K562 (cell line): ENCODE results near the gene GIMAP8. TPM values are rescaled to one million over a fixed set of nuclear protein-coding genes. Genes with fewer than 3 reads are reported as not detected.
A peak's percentile ranks its signal among the peaks of the same experiment; 100 is the strongest.

Experiments
- ATAC-seq: fragments of 200-7000 bp; cut with Tn5 transposase; 3 replicates; pipeline ENCODE4 v1.9.1; 2020; ENCODE audit warnings: moderate library complexity
- BruUV-seq: library from RNA; stranded (reverse); fragments of 400-500 nt; replicated peaks from 2 replicates; lab custom pipeline; 2021; lab: Mats Ljungman, UMichigan
- CTCF ChIA-PET: fragments of 300-600 bp; formaldehyde crosslinking; extraction: SDS; loops from one replicate; lab custom pipeline; 2021; ENCODE audit warnings: low intra/inter-chr PET ratio; lab: Yijun Ruan, JAX
- POLR2A ChIA-PET: fragments of 300-600, 350-650 bp; sonication (Branson Sonifier 250); formaldehyde crosslinking; extraction: SDS; loops from one replicate; lab custom pipeline; 2021; ENCODE audit warnings: antibody characterized with exemption, inconsistent platforms; lab: Yijun Ruan, JAX
- DNase-seq, 4 experiments: peaks; one replicate each; pipeline versions ENCODE4 v3.0.0 to v3.0.0-alpha.2; 2011 to 2018; ENCODE audit warnings: low spot score in 3 of 4, mixed read lengths in 3 of 4; ENCODE audit errors: extremely low read depth in 1 of 4
- FAIRE-seq: peaks from 2 replicates; lab custom pipeline; 2011; peaks lifted over from hg19 to GRCh38; lab: Jason Lieb, UNC
- H2AFZ ChIP-seq: 2 replicates; pipeline ENCODE4 v1.6.0; 2011; ENCODE audit warnings: low read depth, low read length, control low read depth, inconsistent platforms
- H3K27ac ChIP-seq: fragments of 200-600 bp; 3 replicates; pipeline ENCODE4 v1.8.0; 2011; ENCODE audit warnings: low read depth, mild to moderate bottlenecking, control low read depth, inconsistent platforms, low read length, moderate library complexity, mixed read lengths; ENCODE audit errors: extremely low read depth
- H3K27me3 ChIP-seq, 2 experiments: fragments of 300-600 bp in 1 of 2; 2 replicates in 1 of 2; 3 replicates in 1 of 2; pipeline versions ENCODE4 v1.6.0 to v1.8.0; 2011; ENCODE audit warnings: inconsistent platforms in 2 of 2, low read length in 2 of 2, mild to moderate bottlenecking in 1 of 2, mixed read lengths in 1 of 2, moderate library complexity in 1 of 2; ENCODE audit not compliant: control insufficient read depth in 2 of 2, insufficient read depth in 2 of 2
- H3K36me3 ChIP-seq: fragments of 300-600 bp; 3 replicates; pipeline ENCODE4 v1.8.0; 2011; ENCODE audit warnings: mild to moderate bottlenecking, low read length, inconsistent platforms; ENCODE audit not compliant: control insufficient read depth, insufficient read depth
- H3K4me1 ChIP-seq, 2 experiments: fragments of 200-600 bp in 1 of 2; replicated peaks in 1 of 2; 2 replicates in 1 of 2; 3 replicates in 1 of 2; pipeline versions ENCODE4 v1.5.1 to v1.8.0; 2011; ENCODE audit warnings: inconsistent platforms in 2 of 2, low read length in 2 of 2, mild to moderate bottlenecking in 1 of 2, mixed read lengths in 1 of 2, moderate library complexity in 1 of 2; ENCODE audit not compliant: control insufficient read depth in 2 of 2, insufficient read depth in 2 of 2
- H3K4me2 ChIP-seq: 2 replicates; pipeline ENCODE4 v1.6.1; 2011; ENCODE audit warnings: low read length, control low read depth, inconsistent platforms, mixed read lengths; ENCODE audit not compliant: insufficient read depth
- H3K4me3 ChIP-seq: fragments of 200-600 bp; sonication (generic), shearing (Covaris generic); 2 replicates; pipeline ENCODE4 v1.5.1; 2016; ENCODE audit warnings: control low read depth, inconsistent platforms
- H3K79me2 ChIP-seq: fragments of 200-600 bp; 3 replicates; pipeline ENCODE4 v1.8.0; 2011; ENCODE audit warnings: low read length, inconsistent platforms; ENCODE audit not compliant: control insufficient read depth, insufficient read depth
- H3K9ac ChIP-seq, 2 experiments: 2 replicates each; pipeline versions ENCODE4 v1.6.0 to v1.6.1; 2011; ENCODE audit warnings: low read depth in 2 of 2, low read length in 2 of 2, control low read depth in 1 of 2, inconsistent platforms in 1 of 2, mild to moderate bottlenecking in 1 of 2, mixed read lengths in 1 of 2; ENCODE audit not compliant: insufficient read depth in 1 of 2
- H3K9me1 ChIP-seq: one replicate; pipeline ENCODE4 v1.6.0; 2011; ENCODE audit warnings: inconsistent platforms, mild to moderate bottlenecking, low read length, moderate library complexity; ENCODE audit not compliant: control insufficient read depth, insufficient read depth
- H3K9me3 ChIP-seq: replicated peaks from 2 replicates; pipeline ENCODE4 v1.5.1; 2011; ENCODE audit warnings: low read depth, low read length, inconsistent platforms; ENCODE audit not compliant: control insufficient read depth, insufficient read depth
- H4K20me1 ChIP-seq: replicated peaks from 2 replicates; pipeline ENCODE4 v1.6.1; 2011; ENCODE audit warnings: low read length, inconsistent platforms, mixed read lengths; ENCODE audit not compliant: control insufficient read depth, insufficient read depth
- BRF1 ChIP-seq: IDR thresholded peaks from 3 replicates; pipeline ENCODE4 v1.6.1; 2011; ENCODE audit warnings: borderline replicate concordance, mild to moderate bottlenecking; ENCODE audit not compliant: insufficient read length; ENCODE audit errors: extremely low read depth
- SMAD2 ChIP-seq: fragments of 150-350 bp; IDR thresholded peaks from 2 replicates; pipeline ENCODE4 v1.6.1; 2014; ENCODE audit warnings: low read depth, mild to moderate bottlenecking, low read length
- TAL1 ChIP-seq: fragments of 450-650 bp; IDR thresholded peaks from 2 replicates; pipeline ENCODE4 v1.6.1; 2016; ENCODE audit warnings: mild to moderate bottlenecking
- TFAM ChIP-seq: fragments of 250-450 bp; sonication (Bioruptor Pico); conservative IDR thresholded peaks from 2 replicates; pipeline ENCODE4 v1.5.0; 2021; ENCODE audit warnings: mild to moderate bottlenecking, moderate library complexity
- ZFP1 ChIP-seq: fragments of 450-650 bp; formaldehyde crosslinking; IDR thresholded peaks from 2 replicates; pipeline ENCODE4 v1.4.0; 2020; ENCODE audit warnings: mild to moderate bottlenecking, mixed read lengths
- ZNF121 ChIP-seq: sonication (generic); formaldehyde crosslinking; conservative IDR thresholded peaks from 2 replicates; pipeline ENCODE4 v1.8.0; 2022; ENCODE audit warnings: missing genetic modification reagents
- ZNF124 ChIP-seq: sonication (generic); formaldehyde crosslinking; IDR thresholded peaks from 2 replicates; pipeline ENCODE4 v1.8.1; 2022; ENCODE audit warnings: missing genetic modification reagents
- ZNF316 ChIP-seq: fragments of 450-650 bp; IDR thresholded peaks from 2 replicates; pipeline ENCODE4 v1.6.1; 2016
- ZNF507 ChIP-seq: conservative IDR thresholded peaks from 2 replicates; pipeline ENCODE4 v1.6.1; 2017; ENCODE audit warnings: missing genetic modification characterization, missing compliant biosample characterization
- ZNF57 ChIP-seq: fragments of 450-650 bp; formaldehyde crosslinking; IDR thresholded peaks from 2 replicates; pipeline ENCODE4 v1.4.0; 2020; ENCODE audit warnings: mild to moderate bottlenecking, moderate library complexity
- WGBS: fragments of 100-300 bp; shearing (Covaris generic); methylation state at CpG from one replicate; pipeline ENCODE4 v1.1.6; 2016; ENCODE audit warnings: low coverage, mixed read lengths; ENCODE audit not compliant: insufficient coverage; ENCODE audit errors: missing lambda C conversion rate; 5-methylcytosine and 5-hydroxymethylcytosine counted together
- in situ Hi-C: fragments of 300-500 bp; cut with MboI; formaldehyde crosslinking; loops from 4 replicates; pipeline ENCODE4 v1.15.0; 2018; ENCODE audit warnings: inconsistent platforms, mixed read lengths
- intact Hi-C: fragments of 100-400 bp; cut with micrococcal nuclease; formaldehyde crosslinking; loops from 2 replicates; pipeline ENCODE4 v1.14.2; 2022
- polyA plus RNA-seq, 8 experiments: library from polyadenylated mRNA; depleted of rRNA in 4 of 8; stranded (reverse) in 5 of 8; unstranded in 3 of 8; fragments of >200 nt; fragmentation: Nextera tagmentation in 2 of 8; fragmentation: Illumina TruSeq in 1 of 8; extraction: Ambion mirVana in 2 of 8; extraction: Trizol in 1 of 8; gene quantifications; 2 replicates each; pipeline versions ENCODE4 v1.2.1 to v1.2.3, GENCODE V29; 2011 to 2014; ENCODE audit warnings: inconsistent platforms in 1 of 8, missing spikeins in 1 of 8
- total RNA-seq, 7 experiments: library from RNA; depleted of rRNA in 6 of 7; stranded (reverse); fragments of >200 nt in 6 of 7; fragmentation: Illumina TruSeq in 2 of 7; extraction: Trizol in 2 of 7; gene quantifications; 2 replicates each; pipeline versions ENCODE4 v1.2.1 to v1.2.3, GENCODE V29; 2011 to 2021; ENCODE audit warnings: low replicate concordance in 1 of 7

Gene GIMAP8
- total and polyA plus RNA-seq, 9 of the 15 experiments (the other 6 are each of a cell fraction or from before 2014, with no cell fraction given), result not detected

DNA sequence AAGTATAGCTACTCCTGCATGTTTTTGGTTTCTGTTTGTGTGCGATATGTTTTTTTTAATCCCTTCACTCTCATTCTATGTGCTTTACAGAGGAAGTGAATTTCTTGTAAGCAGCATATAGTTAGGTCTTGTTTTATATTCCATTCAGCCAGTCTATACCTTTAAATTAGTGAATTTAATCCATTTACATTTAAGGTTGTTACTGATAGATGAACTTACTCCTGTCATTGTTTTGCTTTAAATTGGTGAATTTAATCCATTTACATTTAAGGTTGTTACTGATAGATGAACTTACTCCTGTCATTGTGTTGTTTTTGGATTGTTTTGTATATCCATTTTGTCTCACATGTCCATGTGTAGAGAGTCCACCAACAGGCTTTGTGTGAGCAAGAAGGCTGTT lies 11.1 kb downstream of the GIMAP8 start:
- intact Hi-C loops (no loop called here), in situ Hi-C loops (no loop called here)
- Histone ChIP-seq H3K9ac (no peak overlapping the region), H3K27me3 (peaks cover 6 to 7% of the 10 kb centered on the region in 2 experiments; a peak in 4 of 5 replicates), H3K36me3 (no peaks in the 10 kb centered on the region), H3K79me2 (no peaks in the 10 kb centered on the region), H3K4me2 (no peak overlapping the region), H3K9me1 (no peaks in the 10 kb centered on the region), H3K4me1 (no peaks in the 10 kb centered on the region), H3K9me3 (no peaks in the 10 kb centered on the region), H3K27ac (no peak overlapping the region), H2AFZ (no peak overlapping the region), H3K4me3 (no peak overlapping the region), H4K20me1 (no peaks in the 10 kb centered on the region)
- CTCF ChIA-PET, result no interaction called here
- 0% methylated on average over 1 of the region's 1 CpG for WGBS
- TF ChIP-seq TAL1, result no peak
- no peak for TF ChIP-seq TFAM (CRISPR knock-in tag)
- TF ChIP-seq ZNF507 (tag), result peak; percentile 91
- TF ChIP-seq SMAD2, result no peak
- TF ChIP-seq ZNF57 (CRISPR knock-in tag), result no peak
- POLR2A ChIA-PET, result no interaction called here
- FAIRE-seq (no peak), DNase-seq (no peak), ATAC-seq (no peak)
- no TSS peak for BruUV-seq

DNA sequence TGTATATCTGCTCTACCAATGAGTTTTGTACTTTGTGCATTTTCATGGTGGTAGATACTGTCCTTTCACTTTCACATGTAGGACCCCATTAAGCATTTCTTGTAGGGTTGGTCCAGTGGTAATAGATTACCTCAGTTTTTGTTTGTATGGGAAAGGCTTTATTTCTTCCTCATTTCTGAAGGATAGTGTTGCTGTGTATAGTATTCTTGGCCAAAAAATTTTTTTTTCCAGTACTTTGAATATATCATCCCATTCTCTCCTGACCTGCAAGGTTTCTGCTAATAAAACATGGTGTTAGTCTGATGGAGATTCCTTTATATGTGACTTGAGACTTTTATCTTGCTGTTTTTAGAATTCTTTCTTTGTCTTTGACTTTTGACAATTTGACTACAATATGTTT lies 12.0 kb downstream of the GIMAP8 start:
- no peaks in the 10 kb centered on the region for H3K36me3 ChIP-seq
- H3K27ac ChIP-seq, result no peak overlapping the region
- no peaks in the 10 kb centered on the region for H3K79me2 ChIP-seq
- intact Hi-C loops (no loop called here), in situ Hi-C loops (no loop called here)
- no peak overlapping the region for H2AFZ ChIP-seq
- POLR2A ChIA-PET, result no interaction called here
- no peaks in the 10 kb centered on the region for H4K20me1 ChIP-seq
- no TSS peak for BruUV-seq
- CTCF ChIA-PET, result no interaction called here
- H3K4me1 ChIP-seq, result no peaks in the 10 kb centered on the region
- no peak overlapping the region for H3K4me2 ChIP-seq
- DNase-seq (no peak), FAIRE-seq (no peak), ATAC-seq (no peak)
- peaks cover 11 to 14% of the 10 kb centered on the region in 2 experiments; a peak in 4 of 5 replicates for H3K27me3 ChIP-seq
- H3K9me1 ChIP-seq, result no peaks in the 10 kb centered on the region
- H3K9ac ChIP-seq, result no peak overlapping the region
- H3K4me3 ChIP-seq, result no peak overlapping the region
- no peaks in the 10 kb centered on the region for H3K9me3 ChIP-seq
- TF ChIP-seq ZNF124 (CRISPR knock-in tag), result no peak
- TF ChIP-seq ZNF316, result no peak
- TF ChIP-seq ZNF121 (CRISPR knock-in tag), result no peak
- no peak for TF ChIP-seq BRF1
- no peak for TF ChIP-seq ZFP1 (CRISPR knock-in tag)
